ENCODE data around the gene RND3.
A peak's percentile ranks its signal among the peaks of the same experiment; 100 is the strongest.

Gene RND3

GRCh38 chr2:150487537-150488429, at the start of gene RND3:
Gene RND3 (minus strand): TSS chr2:150487667. CDS start chr2:150487417, 250 bp downstream.
- peak; percentile 91 for DNase-seq

- no peak for DNase-seq
Observed at GRCh38 chr2:150535176-150535575, 47.7 kb upstream of the RND3 start.

GRCh38 chr2:150532879-150533278, 45.4 kb upstream of the RND3 start:
- DNase-seq, result no peak

- no peak for DNase-seq
Observed at GRCh38 chr2:150532020-150532419, 44.6 kb upstream of the RND3 start.

- no peak for DNase-seq
Observed at GRCh38 chr2:150531591-150531990, 44.1 kb upstream of the RND3 start.

GRCh38 chr2:150530168-150530567, 42.7 kb upstream of the RND3 start:
- DNase-seq, result no peak

- no peak for DNase-seq
Observed at GRCh38 chr2:150528861-150529801, 41.7 kb upstream of the RND3 start.

- peak; percentile 57 for DNase-seq
Observed at GRCh38 chr2:150526827-150527226, 39.4 kb upstream of the RND3 start.

GRCh38 chr2:150526006-150526405, 38.5 kb upstream of the RND3 start:
- no peak for DNase-seq

- no peak for DNase-seq
Observed at GRCh38 chr2:150522269-150522668, 34.8 kb upstream of the RND3 start.

- no peak for DNase-seq
Observed at GRCh38 chr2:150520887-150521664, 33.6 kb upstream of the RND3 start.

GRCh38 chr2:150520033-150520432, 32.6 kb upstream of the RND3 start:
- no peak for DNase-seq

- no peak for DNase-seq
Observed at GRCh38 chr2:150517951-150518680, 30.6 kb upstream of the RND3 start.

GRCh38 chr2:150513647-150514046, 26.2 kb upstream of the RND3 start:
- DNase-seq, result no peak

- no peak for DNase-seq
Observed at GRCh38 chr2:150508497-150509137, 21.1 kb upstream of the RND3 start.

GRCh38 chr2:150507071-150507470, 19.6 kb upstream of the RND3 start:
- no peak for DNase-seq

GRCh38 chr2:150505178-150505577, 17.7 kb upstream of the RND3 start:
- no peak for DNase-seq

- no peak for DNase-seq
Observed at GRCh38 chr2:150495993-150496627, 8.6 kb upstream of the RND3 start.

- DNase-seq, result no peak
Observed at GRCh38 chr2:150495001-150495400, 7.5 kb upstream of the RND3 start.

GRCh38 chr2:150494234-150494945, 6.9 kb upstream of the RND3 start:
- no peak for DNase-seq
